Glomerular visceral epithelial cell (primary cell): ENCODE data around the gene TENM4.

Experiments used
- DNase-seq: peaks from one replicate; pipeline ENCODE4 v3.0.0-alpha.2; 2016; ENCODE audit errors: extremely low spot score

The TENM4 gene

GRCh38 chr11:78940500-78941225 lies 500.2 kb downstream of the TENM4 start:
- DNase-seq: no peak

GRCh38 chr11:78938971-78939370 lies 501.9 kb downstream of the TENM4 start:
- no peak for DNase-seq

GRCh38 chr11:78938036-78938435 lies 502.8 kb downstream of the TENM4 start:
- no peak for DNase-seq

DNA sequence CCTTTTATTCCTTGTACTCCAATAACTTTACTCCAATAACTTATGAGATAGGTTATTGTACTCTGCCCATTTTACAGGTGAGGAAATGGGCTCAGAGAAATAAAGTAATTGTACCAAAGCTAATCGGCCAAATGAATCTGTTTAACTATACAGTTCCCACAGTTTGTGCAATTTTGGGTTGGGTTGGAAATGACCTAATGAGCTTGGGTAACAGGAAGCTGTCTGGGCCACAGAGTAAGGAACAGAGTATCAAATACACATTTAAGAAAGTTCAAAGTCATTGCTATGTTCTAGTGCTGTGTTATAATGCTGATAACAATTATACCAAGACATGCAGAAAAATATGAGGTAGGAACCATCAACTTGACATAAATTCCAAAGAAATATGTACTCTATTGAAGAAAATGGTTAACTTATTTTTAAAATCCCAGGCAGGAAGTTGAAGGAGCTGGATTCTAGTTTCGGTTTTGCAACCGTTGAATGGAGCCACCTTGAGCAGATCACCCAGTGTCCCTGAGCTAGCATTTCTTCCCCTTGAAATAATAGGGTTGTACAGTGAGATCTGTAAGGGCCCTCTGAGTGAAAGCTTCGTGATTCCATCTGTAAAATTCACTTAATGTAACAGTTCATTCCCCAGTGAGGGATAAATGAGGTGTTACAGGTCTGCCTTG lies 505.3 kb downstream of the TENM4 start:
- DNase-seq: no peak

DNA sequence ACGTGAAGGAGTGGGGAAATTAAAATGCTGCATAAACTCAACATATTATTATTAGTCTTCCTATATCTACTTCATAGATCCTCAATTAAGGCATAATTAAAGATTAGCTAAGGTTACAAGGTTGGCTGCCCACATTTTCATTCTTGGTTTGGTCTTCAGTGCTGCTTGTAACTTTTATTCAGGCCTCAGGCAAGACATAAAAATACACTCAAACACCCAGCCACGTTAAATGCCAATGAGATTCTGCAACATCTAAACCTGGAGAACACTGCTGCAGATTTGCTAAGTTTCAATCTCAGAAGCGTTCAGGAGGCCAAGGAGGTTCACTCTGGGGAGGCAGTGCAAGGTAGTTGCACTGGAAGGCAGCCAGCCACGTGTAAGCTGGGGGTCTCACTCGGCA lies 507.5 kb downstream of the TENM4 start:
- DNase-seq: no peak

DNA sequence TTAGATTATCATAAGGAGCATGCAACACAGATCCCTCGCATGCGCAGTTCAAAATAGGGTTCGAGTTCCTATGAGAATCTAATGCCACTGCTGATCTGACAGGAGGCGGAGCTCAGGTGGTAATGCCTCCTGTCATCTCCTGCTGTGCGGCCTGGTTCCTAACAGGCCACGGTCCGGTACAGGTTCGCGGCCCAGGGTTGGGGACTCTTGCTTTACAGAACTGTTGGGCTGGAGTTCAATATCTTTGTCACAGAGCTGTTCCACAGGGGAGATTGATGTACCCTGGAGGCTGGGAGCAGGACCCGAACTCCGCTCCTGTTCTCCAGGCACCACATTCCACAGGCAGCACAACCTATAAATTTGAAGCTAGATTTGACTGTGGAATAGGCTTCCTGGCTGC lies 508.1 kb downstream of the TENM4 start:
- DNase-seq: no peak

DNA sequence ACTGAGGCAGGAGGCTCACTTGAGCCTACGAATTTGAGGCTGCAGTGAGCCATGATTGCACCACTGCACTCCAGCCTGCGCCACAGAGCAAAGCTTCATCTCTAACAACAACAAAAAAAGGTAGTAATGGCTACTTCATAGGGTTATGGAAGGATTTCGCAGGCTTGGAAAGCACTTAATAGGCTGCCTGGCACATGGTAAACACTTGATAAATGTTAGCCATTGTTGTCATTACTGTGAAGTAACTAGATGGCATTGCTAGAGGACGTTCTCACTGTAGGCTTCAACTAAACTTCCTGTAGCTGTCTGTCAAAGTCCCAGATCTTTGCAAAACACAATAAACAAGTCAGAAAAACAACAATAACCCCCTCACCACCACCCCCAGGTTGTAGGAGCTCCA lies 508.9 kb downstream of the TENM4 start:
- DNase-seq: no peak

GRCh38 chr11:78930810-78931523 lies 509.9 kb downstream of the TENM4 start:
- DNase-seq: no peak

- DNase-seq: no peak
These were observed 511.0 kb downstream of the TENM4 start for GRCh38 chr11:78929906-78930220.

DNA sequence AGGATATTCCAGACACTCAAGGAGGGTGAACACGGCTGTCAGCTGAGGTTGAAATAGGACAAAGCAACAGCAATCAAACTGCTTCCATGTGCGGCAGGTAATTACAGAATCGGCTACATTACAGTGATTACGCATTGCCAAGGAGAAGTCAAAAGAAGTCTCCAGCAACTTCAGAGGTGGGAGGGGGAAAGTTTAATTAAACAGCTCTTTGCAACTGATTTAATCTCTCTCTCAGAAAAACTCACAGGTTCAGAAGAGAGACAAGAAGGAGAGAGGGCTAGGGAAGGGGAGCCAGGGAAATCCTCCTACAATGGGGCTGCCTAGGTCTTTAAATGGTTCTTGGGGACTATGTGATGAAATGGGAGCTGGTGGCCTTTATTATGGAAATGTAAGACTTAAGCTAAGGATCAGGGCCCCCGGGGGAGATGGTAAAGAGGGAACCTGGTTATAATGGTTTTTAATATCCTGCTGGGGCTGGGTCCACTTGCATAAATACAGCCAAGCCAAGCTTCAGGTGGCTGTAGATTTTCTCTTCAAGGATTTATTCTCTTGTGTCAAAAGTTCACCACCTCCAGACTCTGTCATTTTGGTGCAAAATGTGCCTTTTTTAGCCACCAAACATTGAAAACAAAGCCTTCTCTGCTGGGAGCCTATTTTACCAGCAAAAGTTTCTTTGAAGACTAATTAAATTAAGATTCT lies 511.5 kb downstream of the TENM4 start:
- no peak for DNase-seq

GRCh38 chr11:78927511-78927910 lies 513.3 kb downstream of the TENM4 start:
- no peak for DNase-seq

- DNase-seq: no peak
These were observed 514.0 kb downstream of the TENM4 start for GRCh38 chr11:78926633-78927338.

GRCh38 chr11:78925387-78925786 lies 515.4 kb downstream of the TENM4 start:
- no peak for DNase-seq

DNA sequence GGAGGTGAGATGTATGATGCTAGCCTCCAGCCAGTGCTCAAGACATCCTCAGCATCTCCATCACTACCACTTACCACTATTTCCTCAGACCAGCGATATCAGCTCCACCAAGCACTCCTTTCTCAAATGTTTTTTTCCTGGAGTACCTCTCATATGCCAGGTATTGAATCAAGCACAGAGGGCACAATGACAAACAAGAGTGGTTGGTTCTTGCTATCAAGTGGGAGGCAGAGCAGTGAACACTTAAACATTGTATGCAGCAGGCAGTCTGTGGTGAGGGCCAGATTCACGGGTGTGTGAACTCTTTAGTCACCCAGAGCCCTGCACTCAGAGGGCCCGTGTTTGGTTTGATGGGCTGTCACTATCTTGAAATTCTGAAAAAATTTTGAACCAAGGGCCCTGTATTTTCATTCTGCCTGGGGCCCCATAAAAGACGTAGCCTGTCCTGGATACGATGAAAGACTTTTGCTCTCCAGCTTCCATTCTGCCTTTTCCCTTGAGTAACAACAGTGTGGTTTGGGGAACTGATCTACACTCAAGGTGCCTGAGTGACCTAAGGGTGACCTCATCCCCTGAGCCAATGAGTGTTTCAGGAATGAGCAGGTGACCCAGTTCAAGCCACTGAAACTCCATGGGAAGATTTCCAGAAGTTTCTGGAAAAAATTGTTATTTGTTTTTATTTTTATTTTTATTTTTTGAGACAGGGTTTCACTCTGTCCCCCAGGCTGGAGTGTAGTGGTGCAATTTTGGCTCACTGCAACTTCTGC lies 517.8 kb downstream of the TENM4 start:
- no peak for DNase-seq

- no peak for DNase-seq
These were observed 519.3 kb downstream of the TENM4 start for GRCh38 chr11:78921509-78921908.

DNA sequence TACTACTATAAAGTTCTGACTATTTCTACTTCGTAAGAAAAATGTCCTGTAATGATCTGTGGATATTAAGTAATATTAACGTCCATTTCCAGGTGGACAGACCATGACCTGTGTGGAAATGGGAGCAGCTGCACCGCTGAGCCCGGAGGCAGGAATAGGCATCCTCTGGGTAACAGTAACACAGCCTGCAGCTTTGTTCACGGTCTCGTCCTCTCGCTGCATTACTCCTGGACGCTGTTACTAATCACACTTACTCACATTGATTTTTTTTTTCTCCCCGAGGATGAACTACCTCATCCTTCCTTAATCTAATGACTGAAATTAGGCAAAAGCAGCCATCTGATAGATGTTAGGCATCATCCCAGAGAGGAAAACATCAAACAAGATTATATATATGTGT lies 520.5 kb downstream of the TENM4 start:
- no peak for DNase-seq

DNA sequence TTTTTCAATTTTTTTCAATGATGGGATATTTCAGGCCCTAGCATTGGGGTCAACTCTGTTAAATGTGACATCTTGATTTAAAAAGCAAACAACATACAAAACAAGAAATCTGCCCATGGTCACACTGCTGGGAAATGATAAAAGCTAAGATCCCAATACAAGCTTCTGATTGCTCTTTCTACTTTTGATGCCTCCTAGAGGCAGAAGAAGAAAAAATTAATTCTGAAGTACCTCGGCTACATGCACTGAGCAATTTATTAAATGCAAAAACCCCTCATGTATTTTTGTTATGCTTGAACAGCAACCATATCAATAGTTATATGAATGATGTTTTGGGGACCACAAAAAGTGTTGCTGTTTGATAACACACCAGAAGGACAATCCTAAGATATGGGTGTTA lies 524.1 kb downstream of the TENM4 start:
- no peak for DNase-seq

DNA sequence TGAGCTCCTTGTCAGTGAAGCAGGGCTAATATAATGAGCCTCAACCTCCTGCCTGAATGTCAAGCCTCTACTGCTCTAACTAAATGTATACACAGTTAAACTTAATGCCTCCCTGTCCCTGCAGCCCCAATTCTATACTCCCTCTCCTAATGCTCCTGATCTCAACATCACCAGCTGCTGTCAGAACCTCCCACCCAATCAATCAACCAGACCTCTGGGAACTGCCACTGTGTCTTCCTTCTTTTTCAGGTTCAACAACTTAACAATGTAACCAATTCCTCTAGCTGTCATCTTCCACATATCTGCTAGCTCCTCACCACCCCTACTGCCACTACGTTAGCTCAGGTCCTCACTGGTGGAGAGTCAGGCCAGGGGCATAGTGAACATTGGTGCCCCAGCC lies 526.3 kb downstream of the TENM4 start:
- DNase-seq: no peak

- DNase-seq: no peak
These were observed 528.1 kb downstream of the TENM4 start for GRCh38 chr11:78912778-78913177.

DNA sequence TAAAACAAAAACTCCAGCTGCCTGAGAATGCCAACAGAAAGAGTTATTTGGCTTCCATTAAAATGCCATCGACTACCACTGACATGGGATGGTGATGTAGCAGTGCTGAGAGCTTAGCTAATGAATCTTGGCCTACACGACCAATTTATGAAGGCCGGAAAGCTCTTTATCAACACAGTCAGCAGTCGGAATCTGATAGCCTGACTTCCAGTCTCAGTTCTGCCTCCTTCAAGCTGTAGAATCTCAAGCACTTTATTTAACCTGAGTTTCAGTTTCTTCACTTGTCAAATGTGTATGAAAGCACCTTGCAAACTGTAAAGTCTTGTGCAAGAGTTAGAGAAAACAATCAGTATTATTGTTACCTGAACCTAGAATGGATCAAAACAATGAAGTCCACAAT lies 530.5 kb downstream of the TENM4 start:
- no peak for DNase-seq

DNA sequence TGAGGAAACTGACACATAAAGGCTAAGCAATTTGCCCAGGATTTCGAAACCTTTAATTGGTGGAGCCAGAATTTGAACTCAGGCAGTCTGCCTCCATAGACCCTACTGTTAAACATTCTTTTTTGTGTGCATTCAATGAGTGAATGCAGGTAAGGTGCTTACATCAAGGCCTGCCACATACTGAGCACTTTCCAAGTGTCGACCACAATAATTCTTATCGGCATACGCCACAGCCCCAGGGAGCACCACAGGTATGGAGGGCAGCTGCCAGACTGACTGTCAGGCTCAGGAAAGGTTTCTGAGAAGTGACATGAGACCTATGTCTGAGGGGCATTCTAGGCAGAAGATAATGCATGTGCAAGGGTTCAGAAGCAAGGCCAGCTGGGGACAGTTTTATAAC lies 531.4 kb downstream of the TENM4 start:
- no peak for DNase-seq
